HFF-Myc (cell line): ENCODE data around the gene MRPL36.

Experiments
- DNase-seq: peaks from one replicate; pipeline ENCODE4 v3.0.0-alpha.2; 2011; ENCODE audit warnings: low read depth; ENCODE audit errors: extremely low read depth
- H3K4me3 ChIP-seq: replicated peaks from 2 replicates; pipeline ENCODE4 v1.5.1; 2011; ENCODE audit warnings: low read depth, mild to moderate bottlenecking, control low read depth, low read length
- TF ChIP-seq, protein P1 (sequence below): IDR thresholded peaks from 2 replicates; pipeline ENCODE4 v1.5.1; 2012; ENCODE audit warnings: mild to moderate bottlenecking, low read depth, low read length, control low read depth; ENCODE audit errors: missing control alignments

MRPL36 gene

GRCh38 chr5:1810581-1811101, 11.0 kb upstream of the MRPL36 start:
- no peak for DNase-seq
- no peak overlapping the region for H3K4me3 ChIP-seq
- TF ChIP-seq, protein P1, sequence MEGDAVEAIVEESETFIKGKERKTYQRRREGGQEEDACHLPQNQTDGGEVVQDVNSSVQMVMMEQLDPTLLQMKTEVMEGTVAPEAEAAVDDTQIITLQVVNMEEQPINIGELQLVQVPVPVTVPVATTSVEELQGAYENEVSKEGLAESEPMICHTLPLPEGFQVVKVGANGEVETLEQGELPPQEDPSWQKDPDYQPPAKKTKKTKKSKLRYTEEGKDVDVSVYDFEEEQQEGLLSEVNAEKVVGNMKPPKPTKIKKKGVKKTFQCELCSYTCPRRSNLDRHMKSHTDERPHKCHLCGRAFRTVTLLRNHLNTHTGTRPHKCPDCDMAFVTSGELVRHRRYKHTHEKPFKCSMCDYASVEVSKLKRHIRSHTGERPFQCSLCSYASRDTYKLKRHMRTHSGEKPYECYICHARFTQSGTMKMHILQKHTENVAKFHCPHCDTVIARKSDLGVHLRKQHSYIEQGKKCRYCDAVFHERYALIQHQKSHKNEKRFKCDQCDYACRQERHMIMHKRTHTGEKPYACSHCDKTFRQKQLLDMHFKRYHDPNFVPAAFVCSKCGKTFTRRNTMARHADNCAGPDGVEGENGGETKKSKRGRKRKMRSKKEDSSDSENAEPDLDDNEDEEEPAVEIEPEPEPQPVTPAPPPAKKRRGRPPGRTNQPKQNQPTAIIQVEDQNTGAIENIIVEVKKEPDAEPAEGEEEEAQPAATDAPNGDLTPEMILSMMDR: no peak

DNA sequence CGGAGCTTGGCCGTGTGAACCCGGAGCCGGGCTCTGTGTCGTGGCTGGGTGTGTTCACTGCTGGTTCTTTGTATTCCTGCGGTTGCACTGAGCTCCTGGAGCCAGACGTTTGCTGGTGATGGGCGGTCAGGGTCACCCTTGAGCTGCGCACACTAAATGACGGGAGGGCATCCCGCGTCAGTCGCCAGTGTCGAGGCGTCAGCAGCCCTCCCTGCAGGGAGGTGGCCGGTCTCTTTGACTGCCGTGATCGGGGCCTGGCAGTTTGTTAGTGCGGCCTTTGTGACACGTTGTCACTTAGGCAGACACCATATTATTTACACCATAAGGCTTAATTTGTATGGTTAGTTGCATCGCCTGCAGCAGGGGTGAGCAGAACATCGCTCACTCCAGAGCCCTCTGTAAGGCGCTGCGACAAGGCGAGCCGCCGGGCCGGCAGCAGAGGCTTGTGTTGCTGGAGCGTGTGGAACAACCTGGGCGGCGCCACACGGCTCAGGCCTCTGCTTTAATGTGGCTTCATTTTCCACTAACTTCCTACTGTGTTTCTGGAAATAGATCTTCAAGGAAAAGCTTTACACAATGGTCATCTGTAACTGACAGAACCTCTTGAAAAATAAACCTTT, 9.9 kb upstream of the MRPL36 start:
- TF ChIP-seq, protein P1: no peak
- no peak for DNase-seq
- H3K4me3 ChIP-seq: no peak overlapping the region

- DNase-seq: no peak
- H3K4me3 ChIP-seq: no peak overlapping the region
- TF ChIP-seq, protein P1: no peak
Observed at GRCh38 chr5:1808439-1808838, 8.8 kb upstream of the MRPL36 start.

GRCh38 chr5:1807451-1808185, 8.0 kb upstream of the MRPL36 start:
- H3K4me3 ChIP-seq: no peak overlapping the region
- TF ChIP-seq, protein P1: no peak
- no peak for DNase-seq

- no peak overlapping the region for H3K4me3 ChIP-seq
- TF ChIP-seq, protein P1: no peak
- no peak for DNase-seq
Observed at GRCh38 chr5:1806974-1807373, 7.3 kb upstream of the MRPL36 start.

DNA sequence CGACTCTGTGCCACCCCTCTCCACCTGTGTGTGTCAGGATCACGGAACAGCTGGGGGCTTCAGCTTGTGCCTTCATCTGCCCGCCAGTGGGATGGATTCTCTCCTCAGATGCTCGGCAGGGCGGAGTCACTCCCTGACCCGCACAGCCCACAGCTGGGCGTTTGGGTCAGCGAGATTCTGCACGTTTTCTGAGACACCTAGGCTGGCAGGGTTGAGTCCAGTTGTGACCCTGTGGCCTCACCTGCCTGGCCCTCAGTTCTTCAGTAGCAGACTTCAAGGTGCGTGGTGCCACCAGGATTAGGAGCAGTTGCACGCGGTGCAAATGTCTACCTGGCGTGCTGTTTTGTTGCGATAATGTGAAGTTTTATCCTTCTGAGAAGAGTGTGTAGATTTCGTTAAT, 6.6 kb upstream of the MRPL36 start:
- DNase-seq: no peak
- H3K4me3 ChIP-seq: no peak overlapping the region
- TF ChIP-seq, protein P1: no peak
